ENCODE measurements around the gene DEDD2.
A peak's percentile ranks its signal among the peaks of the same experiment; 100 is the strongest.

Gene DEDD2

DNA sequence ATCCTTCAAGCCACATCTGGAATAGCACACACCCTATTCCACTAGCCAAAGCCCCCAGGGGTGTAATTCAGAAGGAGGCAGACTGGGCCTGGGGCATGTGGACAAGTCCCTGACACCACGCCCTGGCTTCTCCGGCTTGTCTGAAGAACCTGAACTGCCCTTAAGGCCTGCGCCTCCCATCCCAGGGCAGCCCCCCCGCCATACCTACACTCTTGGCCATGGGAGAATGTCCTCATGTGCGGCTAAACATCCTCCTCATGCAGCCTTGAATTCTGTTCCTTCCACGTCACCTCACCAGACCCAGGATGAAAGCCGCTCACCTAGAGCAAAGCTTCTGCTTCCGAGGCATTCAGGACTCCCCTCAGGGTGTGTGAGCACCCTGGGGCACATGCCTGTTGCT, 60.9 kb downstream of the DEDD2 start:
- no peak overlapping the region for H3K9ac ChIP-seq (ENCODE audit: low read depth, low read length)
- TF ChIP-seq, protein P1, sequence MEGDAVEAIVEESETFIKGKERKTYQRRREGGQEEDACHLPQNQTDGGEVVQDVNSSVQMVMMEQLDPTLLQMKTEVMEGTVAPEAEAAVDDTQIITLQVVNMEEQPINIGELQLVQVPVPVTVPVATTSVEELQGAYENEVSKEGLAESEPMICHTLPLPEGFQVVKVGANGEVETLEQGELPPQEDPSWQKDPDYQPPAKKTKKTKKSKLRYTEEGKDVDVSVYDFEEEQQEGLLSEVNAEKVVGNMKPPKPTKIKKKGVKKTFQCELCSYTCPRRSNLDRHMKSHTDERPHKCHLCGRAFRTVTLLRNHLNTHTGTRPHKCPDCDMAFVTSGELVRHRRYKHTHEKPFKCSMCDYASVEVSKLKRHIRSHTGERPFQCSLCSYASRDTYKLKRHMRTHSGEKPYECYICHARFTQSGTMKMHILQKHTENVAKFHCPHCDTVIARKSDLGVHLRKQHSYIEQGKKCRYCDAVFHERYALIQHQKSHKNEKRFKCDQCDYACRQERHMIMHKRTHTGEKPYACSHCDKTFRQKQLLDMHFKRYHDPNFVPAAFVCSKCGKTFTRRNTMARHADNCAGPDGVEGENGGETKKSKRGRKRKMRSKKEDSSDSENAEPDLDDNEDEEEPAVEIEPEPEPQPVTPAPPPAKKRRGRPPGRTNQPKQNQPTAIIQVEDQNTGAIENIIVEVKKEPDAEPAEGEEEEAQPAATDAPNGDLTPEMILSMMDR (IDR thresholded peaks at IDR 0.05; ENCODE audit: borderline replicate concordance, extremely low read depth, low read length, poor library complexity, severe bottlenecking): no peak
- no peak for TF ChIP-seq EZH2 (IDR thresholded peaks at IDR 0.05; ENCODE audit: borderline replicate concordance, low read depth, low read length, severe bottlenecking)
- no peaks in the 10 kb centered on the region for H3K4me1 ChIP-seq (ENCODE audit: insufficient read depth, low read length)
- H3K79me2 ChIP-seq (ENCODE audit: insufficient read depth, low read length): no peaks in the 10 kb centered on the region
- no peak overlapping the region for H3K27ac ChIP-seq (ENCODE audit: low read length)
- H3K27me3 ChIP-seq (ENCODE audit: insufficient read depth, low read length, poor library complexity): peaks cover 31% of the 10 kb centered on the region
- H3K9me3 ChIP-seq (ENCODE audit: insufficient read depth, low read length, severe bottlenecking): no peaks in the 10 kb centered on the region
- no peak overlapping the region for H3K4me2 ChIP-seq (ENCODE audit: insufficient read depth, low read length)
- no peak for DNase-seq
- H3K36me3 ChIP-seq (ENCODE audit: insufficient read depth, low read length): no peaks in the 10 kb centered on the region
- no peak overlapping the region for H3K4me3 ChIP-seq (ENCODE audit: low read depth in 1 of 2, low read length in 2 of 2)
- ATAC-seq (ENCODE audit: insufficient read depth, low read depth): no peak
- H4K20me1 ChIP-seq (ENCODE audit: insufficient read depth, low read length): 0 out of 2 replicates have a peak, but pooled peaks cover 2% of the 10 kb centered on the region
- H2AFZ ChIP-seq (ENCODE audit: low read depth, low read length): no peak overlapping the region

DNA sequence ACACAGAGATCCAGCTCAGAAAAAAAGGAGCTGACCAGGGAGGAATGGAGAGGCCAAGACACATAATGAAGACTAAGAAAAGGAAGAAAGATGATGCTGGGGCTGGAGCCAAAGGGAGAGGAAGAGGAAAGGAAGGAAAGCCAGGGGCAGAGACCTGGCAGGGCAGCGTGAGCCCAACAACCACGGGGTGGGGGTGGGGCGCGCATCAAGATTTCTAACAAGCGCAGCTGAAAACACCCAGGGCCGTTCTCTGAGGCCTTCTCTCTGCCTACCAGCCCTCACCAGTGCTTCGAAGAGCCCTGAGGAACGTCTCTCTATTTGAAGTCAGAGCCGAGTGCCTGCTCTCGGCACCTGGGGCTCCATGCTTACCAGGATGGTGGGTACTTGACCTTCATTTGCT, 61.7 kb downstream of the DEDD2 start:
- no peaks in the 10 kb centered on the region for H3K36me3 ChIP-seq (ENCODE audit: insufficient read depth, low read length)
- no peak overlapping the region for H3K9ac ChIP-seq (ENCODE audit: low read depth, low read length)
- no peak overlapping the region for H3K27ac ChIP-seq (ENCODE audit: low read length)
- TF ChIP-seq EZH2 (IDR thresholded peaks at IDR 0.05; ENCODE audit: borderline replicate concordance, low read depth, low read length, severe bottlenecking): no peak
- TF ChIP-seq, protein P1 (IDR thresholded peaks at IDR 0.05; ENCODE audit: borderline replicate concordance, extremely low read depth, low read length, poor library complexity, severe bottlenecking): no peak
- H2AFZ ChIP-seq (ENCODE audit: low read depth, low read length): no peak overlapping the region
- ATAC-seq (ENCODE audit: insufficient read depth, low read depth) (no peak), DNase-seq (no peak)
- no peaks in the 10 kb centered on the region for H3K9me3 ChIP-seq (ENCODE audit: insufficient read depth, low read length, severe bottlenecking)
- H3K79me2 ChIP-seq (ENCODE audit: insufficient read depth, low read length): no peaks in the 10 kb centered on the region
- H3K4me1 ChIP-seq (ENCODE audit: insufficient read depth, low read length): no peaks in the 10 kb centered on the region
- no peak overlapping the region for H3K4me2 ChIP-seq (ENCODE audit: insufficient read depth, low read length)
- H4K20me1 ChIP-seq (ENCODE audit: insufficient read depth, low read length): 0 out of 2 replicates have a peak, but pooled peaks cover 2% of the 10 kb centered on the region
- H3K27me3 ChIP-seq (ENCODE audit: insufficient read depth, low read length, poor library complexity): peaks cover 25% of the 10 kb centered on the region
- H3K4me3 ChIP-seq (ENCODE audit: low read depth in 1 of 2, low read length in 2 of 2): no peak overlapping the region

DNA sequence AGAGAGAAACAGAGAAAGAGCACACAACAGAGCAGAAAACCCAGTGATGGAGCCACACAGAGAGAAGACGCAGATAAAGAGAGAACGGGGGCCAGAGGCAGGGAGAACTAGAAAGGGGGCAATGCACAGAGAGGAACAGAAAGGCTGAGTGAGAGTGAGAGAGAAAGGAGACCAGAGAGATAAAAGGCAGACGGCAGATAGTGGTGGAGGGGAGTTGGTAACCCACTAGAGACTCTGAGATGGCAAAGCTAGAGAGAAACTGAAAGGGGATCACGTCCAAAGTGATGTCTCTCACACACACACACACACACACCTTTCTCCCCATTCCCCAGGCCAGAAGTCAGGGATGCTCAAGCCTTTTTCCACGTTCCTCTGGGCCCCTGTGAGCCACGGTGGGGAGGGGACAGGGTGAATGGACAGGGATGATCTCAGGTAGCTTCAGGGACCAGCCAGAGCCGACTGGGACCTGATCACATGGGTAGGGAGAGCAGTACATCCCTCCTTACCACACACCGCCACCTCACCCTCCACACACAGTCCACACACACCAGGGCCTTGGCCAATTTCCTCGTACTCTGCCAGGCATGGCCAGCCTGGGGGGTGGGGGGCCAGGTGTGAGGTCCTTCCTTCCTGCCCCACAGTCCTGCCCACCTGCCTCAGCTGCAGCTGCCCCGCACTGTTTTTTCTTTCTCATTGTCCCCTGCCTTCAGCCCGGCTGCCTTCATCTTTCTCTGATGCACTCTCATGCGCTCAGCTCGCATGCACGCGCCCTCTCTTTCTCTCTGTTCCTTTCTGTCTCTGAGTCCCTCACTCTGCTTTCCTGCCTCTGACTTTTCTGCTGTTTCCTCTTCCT, 62.8 kb downstream of the DEDD2 start:
- Histone ChIP-seq H3K4me1 (ENCODE audit: insufficient read depth, low read length) (no peaks in the 10 kb centered on the region), H3K9ac (ENCODE audit: low read depth, low read length) (no peak overlapping the region), H3K4me2 (ENCODE audit: insufficient read depth, low read length) (no peak overlapping the region), H2AFZ (ENCODE audit: low read depth, low read length) (no peak overlapping the region), H3K79me2 (ENCODE audit: insufficient read depth, low read length) (no peaks in the 10 kb centered on the region), H3K27me3 (ENCODE audit: insufficient read depth, low read length, poor library complexity) (peaks cover 22% of the 10 kb centered on the region), H3K4me3 (ENCODE audit: low read depth in 1 of 2, low read length in 2 of 2) (no peak overlapping the region), H3K27ac (ENCODE audit: low read length) (no peak overlapping the region), H4K20me1 (ENCODE audit: insufficient read depth, low read length) (0 out of 2 replicates have a peak, but pooled peaks cover 2% of the 10 kb centered on the region), H3K9me3 (ENCODE audit: insufficient read depth, low read length, severe bottlenecking) (no peaks in the 10 kb centered on the region), H3K36me3 (ENCODE audit: insufficient read depth, low read length) (no peaks in the 10 kb centered on the region)
- ATAC-seq (ENCODE audit: insufficient read depth, low read depth): peak; percentile 59
- DNase-seq: no peak
- TF ChIP-seq, protein P1 (IDR thresholded peaks at IDR 0.05; ENCODE audit: borderline replicate concordance, extremely low read depth, low read length, poor library complexity, severe bottlenecking): no peak
- no peak for TF ChIP-seq EZH2 (IDR thresholded peaks at IDR 0.05; ENCODE audit: borderline replicate concordance, low read depth, low read length, severe bottlenecking)

Measured in DND-41 (cell line).